Activated CD4-positive, alpha-beta T cell treated with anti-CD3 and anti-CD28 coated beads, Interleukin-2, amount 50 U/mL, for 24 hours (primary cell): ENCODE measurements around the gene FOXN1.

Source experiments
- DNase-seq, 2 donors: peaks; one replicate each; pipeline ENCODE4 v3.0.0-alpha.2; 2020; ENCODE audit warnings: low read depth in 1 of 2, low spot score in 1 of 2

Gene FOXN1

GRCh38 chr17:28524476-28525424 is 18.6 kb downstream of the FOXN1 start:
- no peak for DNase-seq

GRCh38 chr17:28526381-28526780 is 20.2 kb downstream of the FOXN1 start:
- no peak for DNase-seq

- DNase-seq: no peak
These were observed 21.1 kb downstream of the FOXN1 start for GRCh38 chr17:28527181-28527681.

GRCh38 chr17:28527859-28528258 is 21.7 kb downstream of the FOXN1 start:
- DNase-seq: no peak

GRCh38 chr17:28528327-28529012 is 22.3 kb downstream of the FOXN1 start:
- DNase-seq: no peak

- no peak for DNase-seq
These were observed 22.9 kb downstream of the FOXN1 start for GRCh38 chr17:28529013-28529400.

GRCh38 chr17:28530250-28530649 is 24.1 kb downstream of the FOXN1 start:
- DNase-seq: no peak

GRCh38 chr17:28530926-28531325 is 24.8 kb downstream of the FOXN1 start:
- no peak for DNase-seq

- DNase-seq: no peak
These were observed 26.2 kb downstream of the FOXN1 start for GRCh38 chr17:28532050-28532960.

GRCh38 chr17:28533091-28533807 is 27.1 kb downstream of the FOXN1 start:
- DNase-seq: no peak

- DNase-seq: no peak
These were observed 28.7 kb downstream of the FOXN1 start for GRCh38 chr17:28534740-28535375.

GRCh38 chr17:28536532-28537218 is 30.5 kb downstream of the FOXN1 start:
- DNase-seq: no peak

- DNase-seq: no peak
These were observed 31.1 kb downstream of the FOXN1 start for GRCh38 chr17:28537219-28537610.

GRCh38 chr17:28538296-28538895 is 32.2 kb downstream of the FOXN1 start:
- DNase-seq: no peak

- no peak for DNase-seq
These were observed 34.1 kb downstream of the FOXN1 start for GRCh38 chr17:28540231-28540630.

GRCh38 chr17:28541439-28541838 is 35.3 kb downstream of the FOXN1 start:
- no peak for DNase-seq

- no peak for DNase-seq
These were observed 38.4 kb downstream of the FOXN1 start for GRCh38 chr17:28544402-28545140.

GRCh38 chr17:28545141-28545503 is 39.0 kb downstream of the FOXN1 start:
- DNase-seq: no peak
